Activated CD8-positive, alpha-beta memory T cell treated with anti-CD3 and anti-CD28 coated beads for 36 hours (primary cell): ENCODE results near the gene CYP46A1. TPM values are rescaled to one million over a fixed set of nuclear protein-coding genes. Genes with fewer than 3 reads are reported as not detected.
"Not testable (repeated sequence)": the region's sequence is repeated elsewhere in the genome, so short reads cannot be mapped to it uniquely, and the experiment has no call there.

Experiments
- CTCF ChIA-PET: fragments of 350-600 bp; sonication (Branson Sonifier 250); formaldehyde crosslinking; loops from one replicate; lab custom pipeline; 2021; ENCODE audit warnings: antibody characterized with exemption; lab: Charles Lee
- POLR2A ChIA-PET: fragments of 350-600 bp; sonication (Branson Sonifier 250); formaldehyde crosslinking; loops from one replicate; lab custom pipeline; 2021; ENCODE audit warnings: antibody characterized with exemption; lab: Charles Lee
- total RNA-seq, 2 experiments: library from RNA; stranded (reverse); gene quantifications; one replicate each; pipeline ENCODE4 v1.2.3, GENCODE V29; 2021

The CYP46A1 gene
- total RNA-seq, 2 experiments from 2014 or later = 0.19 to 0.46 TPM

- ChIA-PET POLR2A (no interaction called here), CTCF (no interaction called here)
These were observed 28.6 kb upstream of the CYP46A1 start for GRCh38 chr14:99655521-99655920.

- CTCF ChIA-PET = no interaction called here
- POLR2A ChIA-PET = no interaction called here
These were observed 27.9 kb upstream of the CYP46A1 start for GRCh38 chr14:99656171-99656570.

- POLR2A ChIA-PET = no interaction called here
- CTCF ChIA-PET = interaction anchor here (1.2 kb wide), 1 partner anchor 25 kb away, joined by 3 read pairs; no protein-coding TSS in a partner anchor
These were observed 26.4 kb upstream of the CYP46A1 start for GRCh38 chr14:99657645-99658155.

- POLR2A ChIA-PET = no interaction called here
- CTCF ChIA-PET = interaction anchor here (1.2 kb wide), 1 partner anchor 25 kb away, joined by 3 read pairs; no protein-coding TSS in a partner anchor
These were observed 25.8 kb upstream of the CYP46A1 start for GRCh38 chr14:99658218-99658845.

GRCh38 chr14:99659333-99659741, 24.8 kb upstream of the CYP46A1 start:
- ChIA-PET CTCF (no interaction called here), POLR2A (no interaction called here)

- POLR2A ChIA-PET = no interaction called here
- CTCF ChIA-PET = no interaction called here
These were observed 24.0 kb upstream of the CYP46A1 start for GRCh38 chr14:99660006-99660566.

- ChIA-PET CTCF (no interaction called here), POLR2A (no interaction called here)
These were observed 23.3 kb upstream of the CYP46A1 start for GRCh38 chr14:99660794-99661193.

- CTCF ChIA-PET, POLR2A ChIA-PET: not testable (repeated sequence)
These were observed 22.9 kb upstream of the CYP46A1 start for GRCh38 chr14:99661206-99661605.

GRCh38 chr14:99662846-99663245, 21.3 kb upstream of the CYP46A1 start:
- POLR2A ChIA-PET = no interaction called here
- CTCF ChIA-PET = no interaction called here

GRCh38 chr14:99663386-99664057, 20.6 kb upstream of the CYP46A1 start:
- CTCF ChIA-PET = no interaction called here
- POLR2A ChIA-PET = no interaction called here

GRCh38 chr14:99664058-99664936, 19.8 kb upstream of the CYP46A1 start:
- ChIA-PET POLR2A (interaction anchor here (0.6 kb wide), 1 partner anchor 34 kb away, joined by 6 read pairs; no protein-coding TSS in a partner anchor), CTCF (no interaction called here)

- CTCF ChIA-PET = interaction anchor here (0.6 kb wide), 1 partner anchor 118 kb away, joined by 3 read pairs; no protein-coding TSS in a partner anchor
- POLR2A ChIA-PET = interaction anchor here (0.6 kb wide), 1 partner anchor 34 kb away, joined by 6 read pairs; no protein-coding TSS in a partner anchor
These were observed 19.2 kb upstream of the CYP46A1 start for GRCh38 chr14:99664937-99665273.

- POLR2A ChIA-PET = no interaction called here
- CTCF ChIA-PET = no interaction called here
These were observed 17.6 kb upstream of the CYP46A1 start for GRCh38 chr14:99666533-99666932.

GRCh38 chr14:99667045-99667444, 17.1 kb upstream of the CYP46A1 start:
- ChIA-PET POLR2A (no interaction called here), CTCF (no interaction called here)

- ChIA-PET POLR2A (no interaction called here), CTCF (no interaction called here)
These were observed 16.3 kb upstream of the CYP46A1 start for GRCh38 chr14:99667821-99668220.

GRCh38 chr14:99668307-99669295, 15.5 kb upstream of the CYP46A1 start:
- ChIA-PET POLR2A (no interaction called here), CTCF (interaction anchor here (0.7 kb wide), 1 partner anchor 9 kb away, joined by 3 read pairs; no protein-coding TSS in a partner anchor)

- CTCF ChIA-PET = no interaction called here
- POLR2A ChIA-PET = no interaction called here
These were observed 13.5 kb upstream of the CYP46A1 start for GRCh38 chr14:99670361-99671234.
